GM15510 (cell line): Measurements from ENCODE around the gene CCDC127.

Experiments used
- POLR2A ChIP-seq: IDR thresholded peaks from 3 replicates; pipeline ENCODE4 v1.6.1; 2011; ENCODE audit warnings: borderline replicate concordance; ENCODE audit not compliant: insufficient read length; ENCODE audit errors: extremely low read depth

CCDC127 gene

GRCh38 chr5:174291-174600, 43.7 kb downstream of the CCDC127 start:
- no peak for TF ChIP-seq POLR2A

- no peak for TF ChIP-seq POLR2A
Measured at GRCh38 chr5:173392-174290, 44.3 kb downstream of the CCDC127 start.

DNA sequence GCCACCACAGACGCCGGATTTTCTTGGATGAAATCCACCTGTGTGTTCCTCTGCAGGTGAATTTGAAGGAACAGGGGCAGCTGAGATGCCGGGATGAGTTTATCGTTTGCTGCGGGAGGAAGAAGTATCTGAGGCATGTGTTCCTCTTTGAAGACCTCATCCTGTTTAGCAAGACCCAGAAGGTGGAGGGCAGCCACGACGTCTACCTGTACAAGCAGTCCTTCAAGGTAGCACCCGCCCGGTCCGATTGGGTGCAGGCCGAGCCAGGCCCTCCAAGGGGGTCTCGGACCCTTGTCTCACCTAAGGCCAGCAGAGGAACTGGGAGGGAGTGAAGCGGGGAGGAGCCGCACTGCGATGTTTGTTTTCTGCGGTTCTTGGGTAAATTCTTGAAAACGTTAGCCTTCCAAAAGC, 45.1 kb downstream of the CCDC127 start:
- no peak for TF ChIP-seq POLR2A

DNA sequence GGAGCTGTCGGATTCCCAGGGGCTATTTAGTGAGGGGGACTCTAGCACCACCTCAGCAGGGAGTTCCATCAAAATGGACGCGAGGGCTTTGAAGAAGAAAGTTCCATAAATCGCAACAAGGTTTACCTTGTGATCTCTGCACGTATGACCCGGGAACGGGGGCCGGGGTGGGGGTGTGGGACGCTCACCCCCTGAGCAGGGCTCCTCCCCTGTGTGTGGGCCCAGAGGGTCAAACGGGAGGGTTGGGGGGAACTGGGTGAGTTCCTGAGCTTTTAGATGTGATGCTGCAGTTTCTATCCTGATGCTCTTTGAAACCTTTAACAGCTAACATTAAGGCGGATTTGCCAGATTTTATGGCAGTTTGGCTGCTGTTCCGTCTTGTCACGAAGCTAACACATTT, 45.5 kb downstream of the CCDC127 start:
- TF ChIP-seq POLR2A: no peak

GRCh38 chr5:171801-172331, 46.1 kb downstream of the CCDC127 start:
- TF ChIP-seq POLR2A: no peak

- no peak for TF ChIP-seq POLR2A
Measured at GRCh38 chr5:170971-171800, 46.8 kb downstream of the CCDC127 start.

DNA sequence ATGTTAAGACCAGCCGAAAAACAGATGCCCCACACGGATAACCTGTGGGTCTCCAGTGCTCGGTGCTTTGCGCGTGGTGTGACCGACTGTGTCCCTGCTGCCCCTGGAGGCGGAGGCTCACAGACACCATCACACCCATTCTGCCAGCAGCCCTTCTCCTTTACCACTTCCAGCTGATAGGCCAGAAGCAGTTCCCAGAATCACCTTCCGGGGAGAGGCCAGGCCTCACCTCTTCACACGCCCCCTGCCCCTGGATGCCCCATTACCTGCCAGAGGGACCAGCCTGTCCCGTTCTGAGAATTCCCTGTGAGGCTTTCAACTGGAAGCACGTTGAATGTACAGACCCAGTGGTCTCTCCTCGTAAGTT, 48.2 kb downstream of the CCDC127 start:
- no peak for TF ChIP-seq POLR2A

DNA sequence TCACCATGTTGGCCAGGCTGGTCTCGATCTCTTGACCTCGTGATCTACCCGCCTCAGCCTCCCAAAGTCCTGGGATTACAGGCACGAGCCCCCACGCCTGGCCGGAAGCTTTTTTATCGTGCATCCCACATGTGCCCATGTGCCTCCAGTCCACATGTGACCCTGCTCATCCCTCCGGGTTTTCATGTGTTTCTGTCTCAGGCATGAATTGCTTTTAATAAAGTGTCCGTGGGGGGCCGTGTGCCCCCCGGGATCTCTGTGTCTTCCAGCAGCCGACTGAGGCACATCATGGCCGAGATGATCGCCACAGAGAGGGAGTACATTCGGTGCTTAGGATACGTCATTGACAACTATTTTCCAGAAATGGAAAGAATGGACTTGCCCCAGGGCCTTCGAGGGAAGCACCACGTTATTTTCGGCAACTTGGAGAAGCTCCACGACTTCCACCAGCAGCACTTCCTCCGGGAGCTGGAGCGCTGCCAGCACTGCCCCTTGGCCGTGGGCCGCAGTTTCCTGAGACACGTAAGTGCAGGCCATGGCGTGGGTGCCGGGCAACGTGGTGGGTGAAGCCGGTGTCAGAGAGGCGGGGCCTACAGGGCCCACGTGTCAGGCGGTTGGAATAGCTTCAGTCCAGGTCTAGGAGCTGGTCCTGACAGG, 48.8 kb downstream of the CCDC127 start:
- TF ChIP-seq POLR2A: no peak

DNA sequence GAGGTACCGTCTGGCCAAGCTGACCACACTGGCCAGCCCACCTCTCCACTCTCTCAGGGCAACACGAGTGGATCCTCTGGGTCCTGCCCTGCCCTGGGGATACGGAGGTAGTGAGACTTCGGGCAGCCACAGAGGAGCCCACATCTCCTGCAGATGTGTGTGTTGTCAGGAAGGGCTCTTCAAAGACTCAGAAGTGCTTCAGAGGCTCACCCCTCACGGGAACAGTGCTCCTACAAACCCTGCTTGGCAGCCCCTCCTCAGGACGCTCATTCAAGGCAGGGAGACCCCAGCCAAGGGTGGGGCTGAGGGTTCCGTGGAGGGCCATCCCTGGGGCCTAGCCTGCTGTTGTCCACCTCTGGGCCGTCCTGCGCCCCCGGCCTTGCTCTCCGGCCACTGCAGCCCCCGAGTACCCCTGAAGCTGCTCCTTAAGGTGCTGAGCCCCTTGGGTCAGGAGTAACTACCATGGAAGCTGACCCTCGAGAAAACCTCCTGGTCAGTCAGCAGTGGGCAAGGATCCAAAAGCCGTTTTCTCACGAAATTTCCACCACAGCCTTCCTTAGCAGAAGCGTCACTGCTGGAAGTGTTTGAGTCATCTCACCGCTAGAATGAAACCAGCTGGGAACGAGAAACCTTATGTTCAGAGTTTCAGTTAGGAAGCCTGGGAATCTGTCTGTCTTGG, 49.8 kb downstream of the CCDC127 start:
- no peak for TF ChIP-seq POLR2A

DNA sequence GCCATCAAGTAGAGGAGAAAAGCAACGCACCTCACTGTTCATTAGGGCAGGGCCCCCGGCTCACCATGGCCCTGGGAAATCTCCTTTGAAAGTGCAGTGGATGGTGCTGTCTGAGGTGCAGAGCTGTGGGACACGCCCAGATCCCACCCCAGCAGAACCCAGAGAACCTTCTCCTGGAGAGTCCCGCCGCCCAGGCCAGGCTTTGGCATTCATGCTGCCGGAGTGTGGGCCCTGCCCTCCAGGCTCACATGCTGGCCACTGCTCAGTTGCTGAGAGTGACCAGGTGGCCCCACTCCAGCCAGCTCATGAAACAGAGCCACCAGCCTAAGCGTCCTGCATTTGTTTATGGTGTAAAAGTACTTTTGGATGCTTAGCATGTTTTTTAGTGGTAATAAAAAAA, 50.4 kb downstream of the CCDC127 start:
- TF ChIP-seq POLR2A: no peak

- no peak for TF ChIP-seq POLR2A
Measured at GRCh38 chr5:166441-167372, 51.2 kb downstream of the CCDC127 start.

- TF ChIP-seq POLR2A: no peak
Measured at GRCh38 chr5:164244-164643, 53.7 kb downstream of the CCDC127 start.

DNA sequence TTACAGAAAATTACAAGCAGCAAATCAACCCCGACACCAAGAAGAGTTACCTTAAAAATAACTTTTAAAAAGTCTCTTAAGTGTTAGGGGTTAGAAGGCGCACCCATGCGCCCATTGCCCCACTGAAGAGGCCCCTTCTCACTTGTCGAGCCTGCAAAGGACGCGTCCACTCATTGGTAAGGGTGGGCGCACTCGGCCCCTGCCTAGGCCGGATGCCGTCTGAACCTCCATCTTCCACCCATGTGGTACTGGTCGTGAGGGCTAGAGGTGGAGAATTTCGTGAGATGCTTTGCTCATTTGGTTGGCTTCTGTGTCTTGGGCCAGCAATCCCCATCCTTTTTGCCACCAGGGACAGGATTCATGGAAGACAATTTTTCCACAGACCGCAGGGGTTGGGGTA, 54.1 kb downstream of the CCDC127 start:
- no peak for TF ChIP-seq POLR2A

- TF ChIP-seq POLR2A: no peak
Measured at GRCh38 chr5:163338-163620, 54.7 kb downstream of the CCDC127 start.
